Measurements from ENCODE around the gene PLPPR3.
"Not testable (repeated sequence)": the region's sequence is repeated elsewhere in the genome, so short reads cannot be mapped to it uniquely, and the experiment has no call there.

The PLPPR3 gene

DNA sequence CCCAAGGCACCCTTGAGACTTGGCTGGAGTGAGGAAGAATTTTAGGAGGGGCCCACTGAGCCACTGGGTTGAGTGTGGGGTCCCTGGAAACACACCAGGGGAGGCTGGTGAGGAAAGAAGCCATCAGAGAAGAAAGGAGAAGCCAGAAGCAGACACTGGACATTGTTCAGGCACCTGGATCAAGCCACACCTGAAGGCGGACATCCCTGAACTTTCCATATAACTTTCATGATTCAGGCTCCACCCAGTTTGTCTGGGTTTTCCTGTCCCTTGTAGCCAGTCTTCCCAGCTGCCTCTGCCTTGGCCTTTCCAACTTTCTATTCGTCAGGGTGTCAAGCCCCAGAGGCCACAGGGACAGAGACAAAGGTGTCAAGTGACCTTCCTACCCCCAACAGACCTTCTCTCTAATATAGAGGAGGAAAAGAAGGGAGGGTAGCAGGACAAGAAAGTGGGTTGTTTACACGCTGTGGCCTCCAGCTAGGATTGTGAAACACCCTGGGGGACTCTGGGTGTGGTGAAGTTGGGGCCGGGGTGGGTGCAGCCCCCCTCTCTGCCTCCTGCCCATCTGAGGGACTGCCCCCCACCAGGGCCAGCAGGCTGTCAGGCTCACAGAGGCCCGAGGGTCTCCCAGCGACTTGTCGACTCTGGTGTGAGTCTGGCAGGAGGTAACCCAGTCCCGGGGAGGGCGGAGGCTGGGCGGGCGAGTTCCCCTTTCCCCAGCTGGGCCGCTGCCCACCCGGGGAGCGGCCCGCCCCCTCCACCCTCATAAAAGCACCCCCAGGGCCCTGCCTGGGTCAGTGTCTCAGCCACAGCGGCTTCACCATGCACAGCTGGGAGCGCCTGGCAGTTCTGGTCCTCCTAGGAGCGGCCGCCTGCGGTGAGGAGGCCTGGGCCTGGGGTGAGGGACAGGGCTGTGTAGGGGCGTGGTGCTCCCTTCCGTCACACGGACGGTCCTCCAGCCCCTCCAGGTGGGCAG lies 37.4 kb upstream of the PLPPR3 start, which contains the start of gene CFD:
TSS of gene CFD (plus strand) at position 797 of the 976 bp plus-strand sequence. CDS start at position 823, 26 bp downstream.
- TF ChIP-seq, protein P1, sequence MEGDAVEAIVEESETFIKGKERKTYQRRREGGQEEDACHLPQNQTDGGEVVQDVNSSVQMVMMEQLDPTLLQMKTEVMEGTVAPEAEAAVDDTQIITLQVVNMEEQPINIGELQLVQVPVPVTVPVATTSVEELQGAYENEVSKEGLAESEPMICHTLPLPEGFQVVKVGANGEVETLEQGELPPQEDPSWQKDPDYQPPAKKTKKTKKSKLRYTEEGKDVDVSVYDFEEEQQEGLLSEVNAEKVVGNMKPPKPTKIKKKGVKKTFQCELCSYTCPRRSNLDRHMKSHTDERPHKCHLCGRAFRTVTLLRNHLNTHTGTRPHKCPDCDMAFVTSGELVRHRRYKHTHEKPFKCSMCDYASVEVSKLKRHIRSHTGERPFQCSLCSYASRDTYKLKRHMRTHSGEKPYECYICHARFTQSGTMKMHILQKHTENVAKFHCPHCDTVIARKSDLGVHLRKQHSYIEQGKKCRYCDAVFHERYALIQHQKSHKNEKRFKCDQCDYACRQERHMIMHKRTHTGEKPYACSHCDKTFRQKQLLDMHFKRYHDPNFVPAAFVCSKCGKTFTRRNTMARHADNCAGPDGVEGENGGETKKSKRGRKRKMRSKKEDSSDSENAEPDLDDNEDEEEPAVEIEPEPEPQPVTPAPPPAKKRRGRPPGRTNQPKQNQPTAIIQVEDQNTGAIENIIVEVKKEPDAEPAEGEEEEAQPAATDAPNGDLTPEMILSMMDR (conservative IDR thresholded peaks at IDR 0.05; ENCODE audit: low read length), result no peak
- H3K4me3 ChIP-seq (ENCODE audit: low read length), result peak within 1 kb of the TSS; percentile 39
- no peak for DNase-seq (ENCODE audit: low read depth)

DNA sequence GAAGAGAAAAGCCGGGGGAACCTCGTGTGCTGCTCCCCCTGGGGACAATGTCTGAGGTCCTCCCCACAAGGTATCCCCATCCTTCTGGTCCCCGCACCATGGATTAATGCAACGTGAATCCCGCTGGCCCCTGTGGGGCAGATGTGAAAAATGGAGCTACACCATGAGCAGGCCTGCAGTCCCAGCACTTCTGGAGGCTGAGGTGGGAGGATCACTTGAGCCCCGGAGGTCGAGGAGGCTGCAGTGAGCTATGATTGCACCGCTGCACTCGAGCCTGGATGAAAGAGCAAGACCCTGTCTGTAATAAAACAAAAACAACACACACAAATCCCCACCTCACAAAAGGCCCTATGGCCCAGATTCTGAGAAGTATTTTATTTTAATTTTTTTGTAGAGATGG lies 36.5 kb upstream of the PLPPR3 start:
- H3K4me3 ChIP-seq (ENCODE audit: low read length), result no peak overlapping the region
- TF ChIP-seq, protein P1 (conservative IDR thresholded peaks at IDR 0.05; ENCODE audit: low read length), result no peak
- DNase-seq (ENCODE audit: low read depth), result no peak

DNA sequence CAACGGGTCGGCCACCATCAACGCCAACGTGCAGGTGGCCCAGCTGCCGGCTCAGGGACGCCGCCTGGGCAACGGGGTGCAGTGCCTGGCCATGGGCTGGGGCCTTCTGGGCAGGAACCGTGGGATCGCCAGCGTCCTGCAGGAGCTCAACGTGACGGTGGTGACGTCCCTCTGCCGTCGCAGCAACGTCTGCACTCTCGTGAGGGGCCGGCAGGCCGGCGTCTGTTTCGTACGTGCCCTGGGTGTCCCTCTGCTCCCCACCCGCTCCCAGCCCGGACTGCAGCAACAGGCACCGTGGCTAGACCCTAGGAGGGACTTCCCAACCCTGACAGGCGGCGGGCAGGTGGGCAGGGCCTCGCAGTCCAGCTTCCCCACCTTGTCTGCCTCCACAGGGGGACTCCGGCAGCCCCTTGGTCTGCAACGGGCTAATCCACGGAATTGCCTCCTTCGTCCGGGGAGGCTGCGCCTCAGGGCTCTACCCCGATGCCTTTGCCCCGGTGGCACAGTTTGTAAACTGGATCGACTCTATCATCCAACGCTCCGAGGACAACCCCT lies 33.9 kb upstream of the PLPPR3 start:
- TF ChIP-seq, protein P1 (conservative IDR thresholded peaks at IDR 0.05; ENCODE audit: low read length), result no peak
- H3K4me3 ChIP-seq (ENCODE audit: low read length), result no peak overlapping the region
- no peak for DNase-seq (ENCODE audit: low read depth)

DNA sequence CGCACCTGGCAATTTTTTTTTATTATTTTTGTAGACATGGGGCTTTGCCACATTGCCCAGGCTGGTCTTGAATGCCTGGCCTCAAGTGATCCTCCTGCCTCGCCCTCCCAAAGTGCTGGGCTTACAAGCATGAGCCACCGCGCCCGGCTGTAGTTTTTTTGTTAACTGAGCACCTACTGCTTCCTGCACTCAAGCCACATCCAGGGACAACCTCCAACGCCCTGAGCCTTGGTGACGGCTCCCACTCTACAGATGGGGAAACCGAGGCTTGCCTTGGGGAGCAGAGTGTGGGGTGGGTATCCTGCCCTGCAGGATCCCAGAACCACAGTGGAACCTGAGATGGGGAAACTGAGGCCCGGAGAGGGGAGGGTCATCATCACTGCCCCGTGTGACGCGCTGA lies 33.4 kb upstream of the PLPPR3 start:
- H3K4me3 ChIP-seq (ENCODE audit: low read length), result no peak overlapping the region
- TF ChIP-seq, protein P1 (conservative IDR thresholded peaks at IDR 0.05; ENCODE audit: low read length), result no peak

DNA sequence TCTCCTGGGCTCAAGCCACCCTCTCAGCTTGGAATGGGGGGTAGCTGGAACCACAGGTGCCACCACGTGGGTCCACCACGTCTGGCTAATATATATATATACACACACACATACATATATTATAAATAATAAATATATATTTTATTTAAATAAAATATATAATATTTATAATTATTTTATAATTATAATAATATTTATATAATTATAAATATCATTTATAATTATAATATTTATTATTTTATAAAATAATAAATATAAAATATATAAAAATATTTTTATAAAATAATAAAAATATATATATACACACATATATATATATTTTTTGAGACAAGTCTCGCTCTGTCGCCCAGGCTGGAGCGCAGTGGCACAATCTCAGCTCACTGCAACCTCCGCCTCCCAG lies 32.8 kb upstream of the PLPPR3 start:
- TF ChIP-seq, protein P1 (conservative IDR thresholded peaks at IDR 0.05; ENCODE audit: low read length), result no peak
- no peak for DNase-seq (ENCODE audit: low read depth)
- no peak overlapping the region for H3K4me3 ChIP-seq (ENCODE audit: low read length)

More for the DNA sequence above, 33.4 kb upstream of the PLPPR3 start:
- DNase-seq (ENCODE audit: low read depth), result no peak

DNA sequence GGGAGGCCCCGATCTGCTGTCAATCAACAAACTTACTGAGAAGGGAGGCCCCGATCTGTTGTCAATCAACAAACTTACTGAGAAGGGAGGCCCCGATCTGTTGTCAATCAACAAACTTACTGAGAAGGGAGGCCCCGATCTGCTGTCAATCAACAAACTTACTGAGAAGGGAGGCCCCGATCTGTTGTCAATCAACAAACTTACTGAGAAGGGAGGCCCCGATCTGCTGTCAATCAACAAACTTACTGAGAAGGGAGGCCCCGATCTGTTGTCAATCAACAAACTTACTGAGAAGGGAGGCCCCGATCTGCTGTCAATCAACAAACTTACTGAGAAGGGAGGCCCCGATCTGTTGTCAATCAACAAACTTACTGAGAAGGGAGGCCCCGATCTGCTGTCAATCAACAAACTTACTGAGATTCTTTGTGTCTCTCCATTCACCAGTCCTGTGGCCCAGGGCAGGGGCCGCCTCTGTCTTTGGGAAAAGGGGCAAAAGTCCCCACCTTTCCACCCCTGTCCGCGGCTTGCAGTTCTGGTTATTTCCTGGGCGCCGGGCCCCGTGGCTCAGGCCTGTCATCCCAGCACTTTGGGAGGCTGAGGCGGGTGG lies 32.0 kb upstream of the PLPPR3 start:
- not testable (repeated sequence) for H3K4me3 ChIP-seq (ENCODE audit: low read length); DNase-seq (ENCODE audit: low read depth)

DNA sequence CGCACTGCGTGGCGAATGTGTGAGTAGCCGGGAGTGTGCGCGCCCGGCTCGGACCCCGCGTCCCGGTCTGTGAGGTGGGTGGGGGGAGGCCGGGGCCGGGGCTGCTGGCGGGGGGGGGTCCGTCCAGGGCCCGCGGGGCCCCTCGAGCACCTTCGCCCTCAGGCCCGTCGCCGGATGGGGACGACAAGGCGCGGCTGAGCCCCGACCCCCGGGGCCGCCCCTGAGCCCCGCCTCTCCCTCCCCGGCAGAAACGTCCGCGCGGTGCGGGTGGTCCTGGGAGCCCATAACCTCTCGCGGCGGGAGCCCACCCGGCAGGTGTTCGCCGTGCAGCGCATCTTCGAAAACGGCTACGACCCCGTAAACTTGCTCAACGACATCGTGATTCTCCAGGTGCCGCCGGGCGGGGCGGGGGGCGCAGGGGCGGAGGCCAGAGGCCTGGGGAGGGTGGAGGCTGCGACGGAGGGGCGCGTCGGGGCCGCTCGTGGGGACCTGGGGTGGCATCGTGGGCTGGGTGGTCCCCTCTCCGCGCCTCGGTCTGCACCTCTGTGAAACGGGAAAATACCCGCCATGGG lies 31.3 kb upstream of the PLPPR3 start:
- no peak overlapping the region for H3K4me3 ChIP-seq (ENCODE audit: low read length)
- TF ChIP-seq, protein P1 (conservative IDR thresholded peaks at IDR 0.05; ENCODE audit: low read length), result no peak
- no peak for DNase-seq (ENCODE audit: low read depth)
